Stimulated activated CD8-positive, alpha-beta memory T cell treated with anti-CD3 and anti-CD28 coated beads, Interleukin-7, amount 100 ng/mL, for 24 hours (primary cell): ENCODE results near the gene WNT3A.

Source experiments
- DNase-seq: peaks from one replicate; pipeline ENCODE4 v3.0.0-alpha.2; 2020; ENCODE audit warnings: low read depth

The WNT3A gene

GRCh38 chr1:228101614-228101993 lies 94.8 kb downstream of the WNT3A start:
- no peak for DNase-seq

- no peak for DNase-seq
Observed at GRCh38 chr1:228101994-228102790, 95.4 kb downstream of the WNT3A start.

GRCh38 chr1:228102791-228103620 lies 96.2 kb downstream of the WNT3A start, which contains the start of gene C1orf35:
TSS of gene C1orf35 (minus strand) at chr1:228103325. CDS start at chr1:228103227, 98 bp downstream.
- peak; percentile 93 for DNase-seq

GRCh38 chr1:228104526-228105269 lies 97.9 kb downstream of the WNT3A start:
- DNase-seq: no peak

GRCh38 chr1:228105270-228105995 lies 98.6 kb downstream of the WNT3A start:
- DNase-seq: no peak

- no peak for DNase-seq
Observed at GRCh38 chr1:228105996-228106799, 99.4 kb downstream of the WNT3A start.

GRCh38 chr1:228106800-228107054 lies 99.9 kb downstream of the WNT3A start:
- no peak for DNase-seq

- DNase-seq: no peak
Observed at GRCh38 chr1:228107636-228108035, 100.8 kb downstream of the WNT3A start.

GRCh38 chr1:228108055-228108690 lies 101.4 kb downstream of the WNT3A start:
- no peak for DNase-seq

- DNase-seq: no peak
Observed at GRCh38 chr1:228108742-228109072, 101.9 kb downstream of the WNT3A start.

- peak; percentile 98 for DNase-seq
Observed at GRCh38 chr1:228109073-228109961, 102.5 kb downstream of the WNT3A start, which contains the start of gene MRPL55. TSS of gene MRPL55 (minus strand) at chr1:228109299. CDS start at chr1:228108260, 1,039 bp downstream.

GRCh38 chr1:228109962-228110488 lies 103.2 kb downstream of the WNT3A start:
- no peak for DNase-seq

GRCh38 chr1:228110556-228110955 lies 103.8 kb downstream of the WNT3A start:
- DNase-seq: no peak
